Adrenal gland (tissue), 5 donors: ENCODE results near the gene GTF2IRD1.

ENCODE experiments used
- POLR2A ChIP-seq, 2 donors: fragments of 450-650 bp; IDR thresholded peaks; one replicate each; pipeline ENCODE4 v1.6.1; 2017; ENCODE audit warnings: antibody characterized with exemption in 2 of 2, mild to moderate bottlenecking in 2 of 2, moderate library complexity in 1 of 2
- TF ChIP-seq, protein P1 (sequence below), 6 experiments: fragments of 450-650 bp in 4 of 6; fragments of 200-600 bp in 2 of 6; sonication (generic) in 1 of 6; IDR thresholded peaks; 1 replicate in 5 of 6; 2 replicates in 1 of 6; pipeline versions ENCODE4 v1.5.1 to v1.8.0; 2016 to 2021; ENCODE audit warnings: antibody characterized with exemption in 6 of 6, mild to moderate bottlenecking in 2 of 6, moderate library complexity in 1 of 6
- donor health status: DM: no; HTN: no; CAD: no.

DNA sequence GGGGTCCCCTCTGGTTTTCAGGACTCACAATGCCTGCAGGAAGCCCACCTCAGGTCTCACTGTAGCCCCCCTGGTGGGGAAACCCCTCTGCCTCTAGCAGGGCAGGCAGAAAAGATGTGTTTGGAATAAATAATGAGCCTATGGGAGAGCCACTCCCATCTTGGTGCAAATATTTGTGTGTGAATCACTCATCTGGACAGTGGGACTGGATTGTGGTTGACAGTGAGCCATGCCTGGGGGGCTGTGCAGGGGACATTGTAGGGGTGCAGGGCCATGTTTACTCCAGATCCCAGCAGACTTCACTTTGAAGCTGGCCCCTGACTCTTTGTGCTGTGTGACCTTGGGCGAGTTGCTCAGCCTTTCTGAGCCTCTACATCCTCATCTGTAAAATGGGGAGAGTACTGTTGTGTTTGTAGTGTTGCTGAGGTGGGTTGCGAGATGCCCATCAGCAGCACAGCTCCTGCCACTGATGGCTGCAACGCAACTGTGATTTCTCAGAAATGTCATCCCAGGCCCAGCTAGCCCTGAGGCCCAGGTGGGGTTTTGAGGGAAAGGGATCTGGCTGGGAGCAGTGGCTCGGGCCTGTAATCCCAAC, 20.7 kb downstream of the GTF2IRD1 start:
- TF ChIP-seq, protein P1, sequence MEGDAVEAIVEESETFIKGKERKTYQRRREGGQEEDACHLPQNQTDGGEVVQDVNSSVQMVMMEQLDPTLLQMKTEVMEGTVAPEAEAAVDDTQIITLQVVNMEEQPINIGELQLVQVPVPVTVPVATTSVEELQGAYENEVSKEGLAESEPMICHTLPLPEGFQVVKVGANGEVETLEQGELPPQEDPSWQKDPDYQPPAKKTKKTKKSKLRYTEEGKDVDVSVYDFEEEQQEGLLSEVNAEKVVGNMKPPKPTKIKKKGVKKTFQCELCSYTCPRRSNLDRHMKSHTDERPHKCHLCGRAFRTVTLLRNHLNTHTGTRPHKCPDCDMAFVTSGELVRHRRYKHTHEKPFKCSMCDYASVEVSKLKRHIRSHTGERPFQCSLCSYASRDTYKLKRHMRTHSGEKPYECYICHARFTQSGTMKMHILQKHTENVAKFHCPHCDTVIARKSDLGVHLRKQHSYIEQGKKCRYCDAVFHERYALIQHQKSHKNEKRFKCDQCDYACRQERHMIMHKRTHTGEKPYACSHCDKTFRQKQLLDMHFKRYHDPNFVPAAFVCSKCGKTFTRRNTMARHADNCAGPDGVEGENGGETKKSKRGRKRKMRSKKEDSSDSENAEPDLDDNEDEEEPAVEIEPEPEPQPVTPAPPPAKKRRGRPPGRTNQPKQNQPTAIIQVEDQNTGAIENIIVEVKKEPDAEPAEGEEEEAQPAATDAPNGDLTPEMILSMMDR (IDR thresholded peaks at IDR 0.05) = no peak
- TF ChIP-seq POLR2A (IDR thresholded peaks at IDR 0.05) = no peak
